HepG2 (cell line): ENCODE results near the gene IRAK2. TPM values are rescaled to one million over a fixed set of nuclear protein-coding genes. Genes with fewer than 3 reads are reported as not detected.

Source experiments
- AFF4 ChIP-seq: sonication (generic); formaldehyde crosslinking; IDR thresholded peaks from 2 replicates; pipeline ENCODE4 v1.4.0; 2020; ENCODE audit warnings: missing genetic modification reagents
- FOSL2 ChIP-seq: sonication (generic); formaldehyde crosslinking; IDR thresholded peaks from 2 replicates; pipeline ENCODE4 v1.4.0; 2020; ENCODE audit warnings: missing genetic modification reagents
- HES4 ChIP-seq: sonication (generic); formaldehyde crosslinking; IDR thresholded peaks from 2 replicates; pipeline ENCODE4 v1.9.0; 2021; ENCODE audit warnings: mild to moderate bottlenecking, missing genetic modification reagents, borderline replicate concordance
- HINFP ChIP-seq: sonication (generic); formaldehyde crosslinking; IDR thresholded peaks from 2 replicates; pipeline ENCODE4 v1.4.0; 2020; ENCODE audit warnings: low read depth, mild to moderate bottlenecking, missing genetic modification reagents
- JARID2 ChIP-seq: sonication (generic); formaldehyde crosslinking; IDR thresholded peaks from 2 replicates; pipeline ENCODE4 v1.8.1; 2023; ENCODE audit warnings: missing genetic modification reagents, inconsistent platforms; ENCODE audit not compliant: insufficient replicate concordance
- JUN ChIP-seq: sonication (generic); formaldehyde crosslinking; IDR thresholded peaks from 2 replicates; pipeline ENCODE4 v1.4.0; 2020; ENCODE audit warnings: mild to moderate bottlenecking, missing genetic modification reagents
- SIX4 ChIP-seq: sonication (generic); formaldehyde crosslinking; IDR thresholded peaks from 2 replicates; pipeline ENCODE4 v1.4.0; 2020; ENCODE audit warnings: missing genetic modification reagents
- THRA ChIP-seq: sonication (generic); formaldehyde crosslinking; IDR thresholded peaks from 2 replicates; pipeline ENCODE4 v1.4.0; 2020; ENCODE audit warnings: missing genetic modification reagents, borderline replicate concordance
- XBP1 ChIP-seq: sonication (generic); formaldehyde crosslinking; IDR thresholded peaks from 2 replicates; pipeline ENCODE4 v1.5.0; 2020; ENCODE audit warnings: missing genetic modification reagents
- ZFP1 ChIP-seq: IDR thresholded peaks from 2 replicates; pipeline ENCODE4 v1.6.1; 2016
- ZNF44 ChIP-seq: sonication (generic); formaldehyde crosslinking; IDR thresholded peaks from 2 replicates; pipeline ENCODE4 v1.5.1; 2020; ENCODE audit warnings: mild to moderate bottlenecking, missing genetic modification reagents
- ZNF496 ChIP-seq: sonication (generic); formaldehyde crosslinking; IDR thresholded peaks from 2 replicates; pipeline ENCODE4 v1.8.1; 2023; ENCODE audit warnings: mild to moderate bottlenecking, moderate library complexity, missing genetic modification reagents; ENCODE audit not compliant: insufficient replicate concordance
- ZNF543 ChIP-seq: sonication (generic); formaldehyde crosslinking; IDR thresholded peaks from 2 replicates; pipeline ENCODE4 v1.4.0; 2020; ENCODE audit warnings: mild to moderate bottlenecking, missing genetic modification reagents
- ZNF589 ChIP-seq: sonication (generic); formaldehyde crosslinking; conservative IDR thresholded peaks from 2 replicates; pipeline ENCODE4 v1.8.0; 2022; ENCODE audit warnings: mild to moderate bottlenecking, moderate library complexity, missing genetic modification reagents
- ZNF609 ChIP-seq: sonication (generic); formaldehyde crosslinking; IDR thresholded peaks from 2 replicates; pipeline ENCODE4 v1.4.0; 2020; ENCODE audit warnings: mild to moderate bottlenecking, missing genetic modification reagents, borderline replicate concordance
- ZNF678 ChIP-seq: sonication (generic); formaldehyde crosslinking; IDR thresholded peaks from 2 replicates; pipeline ENCODE4 v1.4.0; 2020; ENCODE audit warnings: mild to moderate bottlenecking, missing genetic modification reagents
- ZNF720 ChIP-seq: sonication (generic); formaldehyde crosslinking; IDR thresholded peaks from 2 replicates; pipeline ENCODE4 v1.4.0; 2020; ENCODE audit warnings: missing genetic modification reagents
- ZNF746 ChIP-seq: sonication (generic); formaldehyde crosslinking; IDR thresholded peaks from 2 replicates; pipeline ENCODE4 v1.8.0; 2022; ENCODE audit warnings: mild to moderate bottlenecking, missing genetic modification reagents
- polyA plus RNA-seq, 8 experiments: library from polyadenylated mRNA; depleted of rRNA in 3 of 8; stranded (reverse) in 7 of 8; unstranded in 1 of 8; fragments of >200 nt; fragmentation: Illumina TruSeq in 4 of 8; extraction: Trizol in 4 of 8; gene quantifications; 2 replicates each; pipeline versions ENCODE4 v1.2.1 to v1.2.3, GENCODE V29; 2011 to 2016; ENCODE audit warnings: low read depth in 4 of 8, missing spikeins in 1 of 8, mixed read lengths in 1 of 8; ENCODE audit not compliant: insufficient read depth in 1 of 8
- total RNA-seq, 5 experiments: library from RNA; depleted of rRNA; stranded (reverse); fragments of >200 nt; fragmentation: Illumina TruSeq; extraction: Trizol; gene quantifications; 2 replicates each; pipeline ENCODE4 v1.2.3, GENCODE V29; 2016; ENCODE audit warnings: low read depth in 1 of 5

Gene IRAK2
- total and polyA plus RNA-seq, 2 of the 13 experiments (the other 11 are each of a cell fraction or from before 2014, with no cell fraction given) = 13.1 to 23.3 TPM

- peak; percentile 36; the same call in 1 of the 2 replicates for TF ChIP-seq ZNF746 (CRISPR knock-in tag)
- TF ChIP-seq SIX4 = no peak
- no peak for TF ChIP-seq ZNF44 (CRISPR knock-in tag)
- no peak for TF ChIP-seq ZNF678 (CRISPR knock-in tag)
- no peak for TF ChIP-seq THRA (CRISPR knock-in tag)
- no peak for TF ChIP-seq XBP1 (CRISPR knock-in tag)
- TF ChIP-seq HINFP = no peak
- no peak for TF ChIP-seq ZNF496 (CRISPR knock-in tag)
- TF ChIP-seq FOSL2 (CRISPR knock-in tag) = 0 out of 2 replicates have a peak, but pooled peaks have one; percentile 6
- no peak for TF ChIP-seq ZNF609
- TF ChIP-seq ZNF720 (CRISPR knock-in tag) = no peak
- no peak for TF ChIP-seq JARID2 (CRISPR knock-in tag)
- TF ChIP-seq HES4 (CRISPR knock-in tag) = 0 out of 2 replicates have a peak, but pooled peaks have one; percentile 61
- TF ChIP-seq ZNF543 = no peak
- no peak for TF ChIP-seq AFF4 (CRISPR knock-in tag)
- TF ChIP-seq ZFP1 = no peak
- TF ChIP-seq JUN (CRISPR knock-in tag) = no peak
- no peak for TF ChIP-seq ZNF589 (CRISPR knock-in tag)
Observed at GRCh38 chr3:10248984-10249748, 84.4 kb downstream of the IRAK2 start (continued).
